ENCODE measurements around the gene ITGA3. TPM values are rescaled to one million over a fixed set of nuclear protein-coding genes. Genes with fewer than 3 reads are reported as not detected.

The ITGA3 gene
- total RNA-seq, 2 experiments from 2014 or later: 2.3 to 2.4 TPM

GRCh38 chr17:50066995-50067394 is 11.1 kb downstream of the ITGA3 start:
- H3K4me3 Mint-ChIP-seq: no peak overlapping the region
- no peak overlapping the region for H3K27ac Mint-ChIP-seq
- ChIA-PET CTCF (no interaction called here), POLR2A (interaction anchor here (0.6 to 1.4 kb wide), 3 partner anchors 10 to 37 kb away, joined by 3 to 5 read pairs (median 3); partner anchors contain the start of gene ITGA3)
- H3K4me3 ChIP-seq (ENCODE audit: low read length): no peak overlapping the region
- no peaks in the 10 kb centered on the region for H3K27me3 ChIP-seq (ENCODE audit: control insufficient read depth in 1 of 2, insufficient read depth in 2 of 2, low read length in 2 of 2)
- H3K9me3 Mint-ChIP-seq: no peaks in the 10 kb centered on the region
- H3K4me1 ChIP-seq (ENCODE audit: insufficient read depth, low read length): no peaks in the 10 kb centered on the region
- H3K27ac ChIP-seq (ENCODE audit: low read depth in 1 of 2, low read length in 2 of 2): no peak overlapping the region
- intact Hi-C loops (cut with DNase I, micrococcal nuclease): no loop called here
- H3K36me3 Mint-ChIP-seq (ENCODE audit: low read depth): peaks cover 18% of the 10 kb centered on the region
- H3K27me3 Mint-ChIP-seq: no peaks in the 10 kb centered on the region
- DNase-seq (no peak), ATAC-seq (ENCODE audit: poor library complexity) (no peak)
- TF ChIP-seq CTCF (IDR thresholded peaks at IDR 0.05): no peak
- peaks cover 0 to 8% of the 10 kb centered on the region in 2 experiments for H3K9me3 ChIP-seq (ENCODE audit: control insufficient read depth in 1 of 2, insufficient read depth in 1 of 2, low read length in 2 of 2)
- no peaks in the 10 kb centered on the region for H3K4me1 Mint-ChIP-seq (ENCODE audit: low read depth)
- peaks cover 3% of the 10 kb centered on the region for H3K36me3 ChIP-seq (ENCODE audit: insufficient read depth, low read length)

GRCh38 chr17:50067996-50068395 is 12.1 kb downstream of the ITGA3 start:
- TF ChIP-seq CTCF (IDR thresholded peaks at IDR 0.05): no peak
- ChIA-PET POLR2A (interaction anchor here (1.4 kb wide), 1 partner anchor 11 kb away, joined by 5 read pairs; the partner anchor contains the start of gene ITGA3), CTCF (interaction anchor here (0.9 kb wide), 1 partner anchor 20 kb away, joined by 5 read pairs; no protein-coding TSS in a partner anchor)
- H3K36me3 Mint-ChIP-seq (ENCODE audit: low read depth): peaks cover 18% of the 10 kb centered on the region
- Histone ChIP-seq H3K36me3 (ENCODE audit: insufficient read depth, low read length) (peaks cover 3% of the 10 kb centered on the region), H3K9me3 (ENCODE audit: control insufficient read depth in 1 of 2, insufficient read depth in 1 of 2, low read length in 2 of 2) (peaks cover 0 to 8% of the 10 kb centered on the region in 2 experiments), H3K4me3 (ENCODE audit: low read length) (no peak overlapping the region), H3K27ac (ENCODE audit: low read depth in 1 of 2, low read length in 2 of 2) (no peak overlapping the region), H3K4me1 (ENCODE audit: insufficient read depth, low read length) (no peaks in the 10 kb centered on the region), H3K27me3 (ENCODE audit: control insufficient read depth in 1 of 2, insufficient read depth in 2 of 2, low read length in 2 of 2) (no peaks in the 10 kb centered on the region)
- H3K4me1 Mint-ChIP-seq (ENCODE audit: low read depth): no peaks in the 10 kb centered on the region
- no peak overlapping the region for H3K4me3 Mint-ChIP-seq
- intact Hi-C loops (cut with DNase I, micrococcal nuclease): no loop called here
- DNase-seq (no peak), ATAC-seq (ENCODE audit: poor library complexity) (no peak)
- no peaks in the 10 kb centered on the region for H3K27me3 Mint-ChIP-seq
- H3K27ac Mint-ChIP-seq: no peak overlapping the region
- H3K9me3 Mint-ChIP-seq: no peaks in the 10 kb centered on the region

- H3K27me3 ChIP-seq (ENCODE audit: control insufficient read depth in 1 of 2, insufficient read depth in 2 of 2, low read length in 2 of 2): no peaks in the 10 kb centered on the region
- no peaks in the 10 kb centered on the region for H3K27me3 Mint-ChIP-seq
- intact Hi-C loops (cut with DNase I, micrococcal nuclease): no loop called here
- peaks cover 0 to 8% of the 10 kb centered on the region in 2 experiments for H3K9me3 ChIP-seq (ENCODE audit: control insufficient read depth in 1 of 2, insufficient read depth in 1 of 2, low read length in 2 of 2)
- H3K4me3 ChIP-seq (ENCODE audit: low read length): no peak overlapping the region
- H3K27ac Mint-ChIP-seq: no peak overlapping the region
- no peak overlapping the region for H3K4me3 Mint-ChIP-seq
- H3K9me3 Mint-ChIP-seq: no peaks in the 10 kb centered on the region
- ATAC-seq (ENCODE audit: poor library complexity): no peak
- peaks cover 3% of the 10 kb centered on the region for H3K36me3 ChIP-seq (ENCODE audit: insufficient read depth, low read length)
- no peak for TF ChIP-seq CTCF (IDR thresholded peaks at IDR 0.05)
- H3K36me3 Mint-ChIP-seq (ENCODE audit: low read depth): peaks cover 13% of the 10 kb centered on the region
- DNase-seq: no peak
- no peak overlapping the region for H3K27ac ChIP-seq (ENCODE audit: low read depth in 1 of 2, low read length in 2 of 2)
- H3K4me1 Mint-ChIP-seq (ENCODE audit: low read depth): no peaks in the 10 kb centered on the region
- ChIA-PET POLR2A (no interaction called here), CTCF (no interaction called here)
- no peaks in the 10 kb centered on the region for H3K4me1 ChIP-seq (ENCODE audit: insufficient read depth, low read length)
Observed at GRCh38 chr17:50070908-50071680, 15.2 kb downstream of the ITGA3 start.

Data from CD4-positive, alpha-beta T cell (primary cell).